T-helper 17 cell (primary cell): ENCODE measurements around the gene NOXO1. TPM values are rescaled to one million over a fixed set of nuclear protein-coding genes. Genes with fewer than 3 reads are reported as not detected.
"Not testable (repeated sequence)": the region's sequence is repeated elsewhere in the genome, so short reads cannot be mapped to it uniquely, and the experiment has no call there.

Experiments used
- ATAC-seq: fragments of 150-1000 bp; cut with Tn5 transposase; 2 replicates; pipeline ENCODE4 v1.10.0; 2021; ENCODE audit warnings: mild to moderate bottlenecking, moderate library complexity
- DNase-seq, 3 donors: peaks; one replicate each; pipeline versions ENCODE4 v3.0.0 to v3.0.0-alpha.2; 2020 to 2021
- H3K9me3 ChIP-seq: one replicate; pipeline ENCODE4 v1.7.0; 2013; ENCODE audit warnings: low read length, mild to moderate bottlenecking; ENCODE audit not compliant: control insufficient read depth, poor library complexity, severe bottlenecking
- H3K27ac Mint-ChIP-seq: one replicate; pipeline ENCODE4 v1.8.0; 2022; ENCODE audit warnings: mild to moderate bottlenecking, moderate library complexity, mixed read lengths
- H3K27me3 Mint-ChIP-seq: one replicate; pipeline ENCODE4 v1.8.0; 2022; ENCODE audit warnings: mixed read lengths
- H3K36me3 Mint-ChIP-seq: one replicate; pipeline ENCODE4 v1.8.0; 2022; ENCODE audit warnings: low read depth, mixed read lengths
- H3K4me1 Mint-ChIP-seq: one replicate; pipeline ENCODE4 v1.8.0; 2022; ENCODE audit warnings: mild to moderate bottlenecking, mixed read lengths
- H3K4me3 Mint-ChIP-seq: one replicate; pipeline ENCODE4 v1.8.0; 2022; ENCODE audit warnings: mild to moderate bottlenecking, moderate library complexity, mixed read lengths
- total RNA-seq, 4 donors: library from RNA in 2 of 4; stranded (reverse) in 2 of 4; gene quantifications; one replicate each; pipeline ENCODE4 v1.2.3 and lab custom pipeline; 2022 to 2026

Gene NOXO1
- total RNA-seq, 2 donors from 2014 or later, result 0.40 to 0.78 TPM

GRCh38 chr16:1939833-1940232, 41.4 kb downstream of the NOXO1 start:
- ATAC-seq, H3K4me3 Mint-ChIP-seq, H3K9me3 ChIP-seq: not testable (repeated sequence)

GRCh38 chr16:1938910-1939309, 42.4 kb downstream of the NOXO1 start:
- Mint-ChIP-seq H3K27me3 (no peaks in the 10 kb centered on the region), H3K36me3 (no peaks in the 10 kb centered on the region), H3K4me3 (no peak overlapping the region), H3K27ac (no peak overlapping the region), H3K4me1 (peaks cover 11% of the 10 kb centered on the region)
- no peak for ATAC-seq
- DNase-seq, result no peak
- H3K9me3 ChIP-seq, result no peaks in the 10 kb centered on the region

More at GRCh38 chr16:1939833-1940232, 41.4 kb downstream of the NOXO1 start:
- not testable (repeated sequence) for H3K27me3 Mint-ChIP-seq, H3K36me3 Mint-ChIP-seq, DNase-seq, H3K27ac Mint-ChIP-seq
- peaks cover 14% of the 10 kb centered on the region for H3K4me1 Mint-ChIP-seq

- Mint-ChIP-seq H3K27me3 (no peaks in the 10 kb centered on the region), H3K27ac (no peak overlapping the region), H3K4me3 (no peak overlapping the region), H3K4me1 (peaks cover 7% of the 10 kb centered on the region), H3K36me3 (no peaks in the 10 kb centered on the region)
- no peaks in the 10 kb centered on the region for H3K9me3 ChIP-seq
- no peak for DNase-seq
- ATAC-seq, result no peak
These were observed 43.0 kb downstream of the NOXO1 start for GRCh38 chr16:1938316-1938715.

- H3K9me3 ChIP-seq, result no peaks in the 10 kb centered on the region
- no peak for ATAC-seq
- H3K36me3 Mint-ChIP-seq, result no peaks in the 10 kb centered on the region
- H3K4me3 Mint-ChIP-seq, result no peak overlapping the region
- DNase-seq, result no peak
- peaks cover 2% of the 10 kb centered on the region for H3K4me1 Mint-ChIP-seq
- no peaks in the 10 kb centered on the region for H3K27me3 Mint-ChIP-seq
- no peak overlapping the region for H3K27ac Mint-ChIP-seq
These were observed 44.3 kb downstream of the NOXO1 start for GRCh38 chr16:1936945-1937479.

- ATAC-seq, result no peak
- no peaks in the 10 kb centered on the region for H3K36me3 Mint-ChIP-seq
These were observed 48.1 kb downstream of the NOXO1 start for GRCh38 chr16:1933097-1933661.

GRCh38 chr16:1932050-1933028, 48.9 kb downstream of the NOXO1 start:
- Mint-ChIP-seq H3K4me3 (no peak overlapping the region), H3K27me3 (no peaks in the 10 kb centered on the region), H3K27ac (peak overlapping the region; percentile 47), H3K4me1 (peaks cover 2% of the 10 kb centered on the region), H3K36me3 (no peaks in the 10 kb centered on the region)
- H3K9me3 ChIP-seq, result no peaks in the 10 kb centered on the region
- DNase-seq (no peak), ATAC-seq (no peak)

More at GRCh38 chr16:1933097-1933661, 48.1 kb downstream of the NOXO1 start:
- H3K4me3 Mint-ChIP-seq, result no peak overlapping the region
- no peak for DNase-seq
- H3K27ac Mint-ChIP-seq, result peak overlapping the region; percentile 47
- peaks cover 2% of the 10 kb centered on the region for H3K4me1 Mint-ChIP-seq
- no peaks in the 10 kb centered on the region for H3K9me3 ChIP-seq
- no peaks in the 10 kb centered on the region for H3K27me3 Mint-ChIP-seq

- H3K27ac Mint-ChIP-seq, result no peak overlapping the region
- no peaks in the 10 kb centered on the region for H3K9me3 ChIP-seq
- no peaks in the 10 kb centered on the region for H3K27me3 Mint-ChIP-seq
- H3K4me1 Mint-ChIP-seq, result peaks cover 2% of the 10 kb centered on the region
- DNase-seq (no peak), ATAC-seq (no peak)
- H3K36me3 Mint-ChIP-seq, result no peaks in the 10 kb centered on the region
- peak overlapping the region; percentile 28 for H3K4me3 Mint-ChIP-seq
These were observed 50.9 kb downstream of the NOXO1 start for GRCh38 chr16:1930338-1930720.

- H3K9me3 ChIP-seq, result no peaks in the 10 kb centered on the region
- H3K36me3 Mint-ChIP-seq, result no peaks in the 10 kb centered on the region
- H3K4me1 Mint-ChIP-seq, result peaks cover 2% of the 10 kb centered on the region
- peak overlapping the region; percentile 49 for H3K4me3 Mint-ChIP-seq
- DNase-seq, result peak; percentile 87 to 97 (median 94)
- no peak overlapping the region for H3K27ac Mint-ChIP-seq
- peak; percentile 99 for ATAC-seq
- peaks cover 2% of the 10 kb centered on the region for H3K27me3 Mint-ChIP-seq
These were observed 51.5 kb downstream of the NOXO1 start for GRCh38 chr16:1929578-1930337.

- peak; percentile 11 for ATAC-seq
- Mint-ChIP-seq H3K36me3 (no peaks in the 10 kb centered on the region), H3K27ac (no peak overlapping the region), H3K4me3 (peak overlapping the region; percentile 73), H3K27me3 (peaks cover 9% of the 10 kb centered on the region), H3K4me1 (peaks cover 6% of the 10 kb centered on the region)
- no peaks in the 10 kb centered on the region for H3K9me3 ChIP-seq
- no peak for DNase-seq
These were observed 52.2 kb downstream of the NOXO1 start for GRCh38 chr16:1929105-1929504.

Other genes starting within 250 kb of the NOXO1 start
- gene NME3, start 209.9 kb downstream of the NOXO1 start, total RNA-seq, result 10 to 100 TPM; 54.0 to 61.9 TPM
- gene EME2, start 208.7 kb downstream of the NOXO1 start, total RNA-seq, result 10 to 100 TPM; 30.6 to 30.8 TPM
- gene MRPS34, start 208.3 kb downstream of the NOXO1 start, total RNA-seq, result 10 to 100 TPM; 45.1 to 57.5 TPM
- 100 to 1,000 TPM in 1 of 2 donors, 10 to 100 TPM in 1; 92.2 to 101 TPM for gene SPSB3, start 198.9 kb downstream of the NOXO1 start, total RNA-seq
- 10 to 100 TPM; 41.7 to 44.9 TPM for gene NUBP2, start 198.5 kb downstream of the NOXO1 start, total RNA-seq
- gene IGFALS, start 187.8 kb downstream of the NOXO1 start, total RNA-seq, result under 1 TPM; 0.25 to 0.55 TPM
- 10 to 100 TPM; 35.8 to 37.9 TPM for gene HAGH, start 154.6 kb downstream of the NOXO1 start, total RNA-seq
- 1 to 10 TPM; 6.1 to 7.9 TPM for gene FAHD1, start 154.3 kb downstream of the NOXO1 start, total RNA-seq
- gene MEIOB, start 109.3 kb downstream of the NOXO1 start, total RNA-seq, result not detected
- gene HS3ST6, start 63.1 kb downstream of the NOXO1 start, total RNA-seq, result not detected
- gene MSRB1, start 38.3 kb downstream of the NOXO1 start, total RNA-seq, result 1 to 10 TPM; 3.8 to 4.9 TPM
- gene RPL3L, start 26.8 kb downstream of the NOXO1 start, total RNA-seq, result not detected
- 10 to 100 TPM; 57.7 to 58.1 TPM for gene NDUFB10, start 21.9 kb downstream of the NOXO1 start, total RNA-seq
- 1,000 to 10,000 TPM; 3,200 to 3,361 TPM for gene RPS2, start 16.6 kb downstream of the NOXO1 start, total RNA-seq
- not detected for gene RNF151, start 14.6 kb downstream of the NOXO1 start, total RNA-seq
- 10 to 100 TPM; 19.5 to 20.8 TPM for gene TBL3, start 9.4 kb downstream of the NOXO1 start, total RNA-seq
- 10 to 100 TPM; 16.2 to 22.1 TPM for gene GFER, start 2.7 kb upstream of the NOXO1 start, total RNA-seq
- 1 to 10 TPM; 7.3 to 8.1 TPM for gene SYNGR3, start 8.5 kb upstream of the NOXO1 start, total RNA-seq
- gene ZNF598, start 28.4 kb upstream of the NOXO1 start, total RNA-seq, result 10 to 100 TPM; 45.2 to 46.7 TPM
- 1 to 10 TPM in 1 of 2 donors, not detected in 1; 2.0 TPM for gene NPW, start 38.3 kb upstream of the NOXO1 start, total RNA-seq
- gene NHERF2, start 45.4 kb upstream of the NOXO1 start, total RNA-seq, result 1 to 10 TPM; 2.2 to 3.9 TPM
- 1 to 10 TPM; 6.7 to 6.8 TPM for gene NTHL1, start 66.4 kb upstream of the NOXO1 start, total RNA-seq
- 100 to 1,000 TPM; 123 TPM for gene TSC2, start 66.5 kb upstream of the NOXO1 start, total RNA-seq
- gene PKD1, start 154.4 kb upstream of the NOXO1 start, total RNA-seq, result 10 to 100 TPM; 86.6 to 88.9 TPM
- gene RAB26, start 167.2 kb upstream of the NOXO1 start, total RNA-seq, result under 1 TPM; 0.21 to 0.57 TPM
- gene TRAF7, start 174.3 kb upstream of the NOXO1 start, total RNA-seq, result 10 to 100 TPM; 32.4 to 35.0 TPM
- under 1 TPM in 1 of 2 donors, not detected in 1; 0.05 TPM for gene CASKIN1, start 215.1 kb upstream of the NOXO1 start, total RNA-seq
- gene MLST8, start 224.0 kb upstream of the NOXO1 start, total RNA-seq, result 10 to 100 TPM; 28.2 to 31.4 TPM
- 1 to 10 TPM; 2.6 to 4.0 TPM for gene BRICD5, start 229.4 kb upstream of the NOXO1 start, total RNA-seq
- gene PGP, start 233.4 kb upstream of the NOXO1 start, total RNA-seq, result 1 to 10 TPM; 7.8 to 9.2 TPM
- 10 to 100 TPM; 32.0 to 33.6 TPM for gene E4F1, start 242.1 kb upstream of the NOXO1 start, total RNA-seq